NB4 (cell line): ENCODE measurements around the gene LHX6.

Experiments used
- DNase-seq: peaks from one replicate; pipeline ENCODE4 v3.0.0; 2010; ENCODE audit warnings: low read depth
- H3K4me3 ChIP-seq: one replicate; pipeline ENCODE4 v1.5.1; 2011; ENCODE audit warnings: mild to moderate bottlenecking, low read depth, low read length, moderate library complexity
- MYC ChIP-seq: IDR thresholded peaks from 2 replicates; pipeline ENCODE4 v1.6.1; 2011; ENCODE audit warnings: low read depth, low read length
- POLR2A ChIP-seq: IDR thresholded peaks from 2 replicates; pipeline ENCODE4 v1.6.1; 2011; ENCODE audit warnings: mild to moderate bottlenecking; ENCODE audit not compliant: insufficient read length; ENCODE audit errors: extremely low read depth
- TF ChIP-seq, protein P1 (sequence below): IDR thresholded peaks from 2 replicates; pipeline ENCODE4 v1.6.1; 2011; ENCODE audit warnings: low read depth, low read length
- TF ChIP-seq, protein P2 (sequence below): IDR thresholded peaks from one replicate; pipeline ENCODE4 v1.5.1; 2012; ENCODE audit warnings: low read depth, low read length

The LHX6 gene

DNA sequence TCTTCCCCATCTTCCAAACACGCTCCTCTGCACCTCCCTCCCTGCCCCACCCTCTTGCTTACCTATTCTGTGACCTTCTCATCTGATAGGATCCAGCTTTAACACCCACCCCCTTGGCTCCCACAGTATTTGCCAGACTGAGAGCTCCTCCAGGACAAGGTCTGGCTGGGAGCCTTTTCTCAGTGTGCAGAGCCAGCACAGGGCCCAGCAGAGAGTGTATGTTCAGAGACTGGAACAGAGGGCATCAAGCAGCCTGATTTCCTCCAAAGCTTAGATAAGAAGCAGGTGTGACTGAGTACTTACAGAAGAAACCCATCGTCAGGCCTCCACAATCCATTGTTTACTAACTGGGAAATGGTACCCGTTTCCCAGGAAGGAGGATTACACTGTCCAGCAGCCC, 26.6 kb downstream of the LHX6 start:
- no peak for TF ChIP-seq POLR2A
- no peak for TF ChIP-seq MYC
- TF ChIP-seq, protein P1, sequence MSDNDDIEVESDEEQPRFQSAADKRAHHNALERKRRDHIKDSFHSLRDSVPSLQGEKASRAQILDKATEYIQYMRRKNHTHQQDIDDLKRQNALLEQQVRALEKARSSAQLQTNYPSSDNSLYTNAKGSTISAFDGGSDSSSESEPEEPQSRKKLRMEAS = no peak
- TF ChIP-seq, protein P2, sequence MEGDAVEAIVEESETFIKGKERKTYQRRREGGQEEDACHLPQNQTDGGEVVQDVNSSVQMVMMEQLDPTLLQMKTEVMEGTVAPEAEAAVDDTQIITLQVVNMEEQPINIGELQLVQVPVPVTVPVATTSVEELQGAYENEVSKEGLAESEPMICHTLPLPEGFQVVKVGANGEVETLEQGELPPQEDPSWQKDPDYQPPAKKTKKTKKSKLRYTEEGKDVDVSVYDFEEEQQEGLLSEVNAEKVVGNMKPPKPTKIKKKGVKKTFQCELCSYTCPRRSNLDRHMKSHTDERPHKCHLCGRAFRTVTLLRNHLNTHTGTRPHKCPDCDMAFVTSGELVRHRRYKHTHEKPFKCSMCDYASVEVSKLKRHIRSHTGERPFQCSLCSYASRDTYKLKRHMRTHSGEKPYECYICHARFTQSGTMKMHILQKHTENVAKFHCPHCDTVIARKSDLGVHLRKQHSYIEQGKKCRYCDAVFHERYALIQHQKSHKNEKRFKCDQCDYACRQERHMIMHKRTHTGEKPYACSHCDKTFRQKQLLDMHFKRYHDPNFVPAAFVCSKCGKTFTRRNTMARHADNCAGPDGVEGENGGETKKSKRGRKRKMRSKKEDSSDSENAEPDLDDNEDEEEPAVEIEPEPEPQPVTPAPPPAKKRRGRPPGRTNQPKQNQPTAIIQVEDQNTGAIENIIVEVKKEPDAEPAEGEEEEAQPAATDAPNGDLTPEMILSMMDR = no peak
- H3K4me3 ChIP-seq = no peak overlapping the region
- no peak for DNase-seq

DNA sequence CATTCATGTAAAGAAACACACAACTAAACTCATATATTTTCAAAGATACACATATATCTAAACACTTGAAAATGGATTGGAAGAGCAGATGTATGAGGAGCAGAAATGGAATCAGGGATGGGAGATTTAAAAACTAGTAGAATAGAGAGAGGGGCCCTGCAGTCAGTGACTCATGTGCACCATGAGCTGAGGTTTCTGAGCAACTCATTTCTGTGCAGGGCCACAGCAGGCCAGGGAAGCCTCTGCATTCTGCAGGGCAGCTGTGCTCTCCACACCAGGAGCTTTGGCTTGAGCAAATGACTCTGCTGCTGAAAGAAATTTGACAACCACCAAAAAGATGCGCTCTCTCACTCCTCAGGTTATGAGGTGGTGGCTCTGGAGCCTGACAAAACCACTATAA, 27.1 kb downstream of the LHX6 start:
- no peak overlapping the region for H3K4me3 ChIP-seq
- no peak for DNase-seq
- TF ChIP-seq, protein P2 = no peak
- TF ChIP-seq MYC (no peak), POLR2A (no peak)
- TF ChIP-seq, protein P1 = no peak

DNA sequence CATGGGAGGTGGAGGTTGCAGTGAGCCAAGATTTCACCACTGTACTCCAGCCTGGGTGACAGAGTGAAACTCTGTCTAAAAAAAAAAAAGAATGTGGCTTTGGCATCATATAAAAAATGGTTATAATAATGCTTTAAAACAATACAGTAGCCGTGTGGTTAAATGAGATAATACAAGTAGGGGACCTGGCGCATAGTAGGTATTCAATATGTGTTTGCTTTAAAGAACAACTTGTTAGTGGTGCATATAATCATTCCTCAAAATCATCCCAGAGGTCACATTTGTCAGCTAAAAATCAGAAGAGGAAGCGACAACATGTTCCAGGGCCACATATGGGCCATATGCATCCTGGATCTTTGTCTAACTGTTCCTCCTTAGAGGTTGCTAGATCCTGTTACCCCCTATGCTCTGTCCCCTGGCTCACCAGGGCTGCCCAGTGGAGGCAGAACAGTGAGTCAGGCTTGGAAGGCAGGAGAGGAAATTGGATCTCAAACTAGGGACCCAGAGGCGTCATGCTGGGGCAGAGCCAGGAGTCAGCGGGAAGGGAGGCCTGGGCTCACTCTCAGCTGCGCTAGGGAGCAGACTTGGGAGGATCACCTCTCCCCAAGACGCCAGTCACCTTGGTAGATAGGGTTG, 27.7 kb downstream of the LHX6 start:
- TF ChIP-seq, protein P1 = no peak
- TF ChIP-seq, protein P2 = no peak
- TF ChIP-seq MYC = no peak
- no peak for TF ChIP-seq POLR2A
- DNase-seq = no peak
- no peak overlapping the region for H3K4me3 ChIP-seq

DNA sequence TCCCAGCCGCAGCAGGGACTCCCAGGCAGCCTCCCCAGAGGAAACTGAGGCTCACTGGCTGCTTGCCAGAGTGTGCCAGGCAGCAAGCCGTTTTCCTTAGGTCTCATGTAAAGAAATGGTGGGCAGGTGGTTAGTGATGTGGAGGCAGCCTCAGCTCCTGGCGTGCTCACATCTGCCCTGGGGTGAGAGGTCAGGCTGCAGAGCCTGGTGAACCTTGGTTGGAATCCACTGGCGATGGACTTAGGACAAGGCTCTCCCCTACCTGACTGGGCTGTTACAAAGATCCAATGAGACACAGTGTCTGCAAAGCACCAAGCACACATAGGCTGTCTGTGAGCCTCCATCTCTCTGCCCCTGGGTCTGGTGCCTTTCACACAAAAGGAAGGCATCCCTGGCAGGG, 30.9 kb downstream of the LHX6 start:
- DNase-seq = no peak
- no peak overlapping the region for H3K4me3 ChIP-seq
- TF ChIP-seq POLR2A = no peak
- TF ChIP-seq, protein P1 = no peak
- TF ChIP-seq, protein P2 = no peak
- no peak for TF ChIP-seq MYC

DNA sequence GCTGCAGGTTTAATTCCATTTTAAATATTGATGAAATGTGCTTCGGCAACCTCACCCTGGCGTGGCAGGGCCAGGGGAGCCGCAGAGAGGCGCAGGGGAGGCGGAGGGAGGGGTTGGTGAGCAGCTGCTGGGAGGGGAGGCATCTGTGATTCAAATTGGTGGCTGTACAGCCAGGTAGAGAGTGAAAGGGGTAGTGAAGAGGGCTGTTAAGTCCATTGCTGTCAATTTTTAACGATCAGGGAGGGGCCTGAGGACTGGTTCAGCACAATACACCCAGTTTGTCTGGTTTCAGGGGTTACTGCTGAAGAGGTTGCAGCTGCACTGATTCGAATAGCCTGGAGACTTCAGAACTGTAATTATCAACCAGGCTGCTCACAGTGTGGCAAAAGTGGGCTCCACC, 31.3 kb downstream of the LHX6 start:
- DNase-seq = no peak
- TF ChIP-seq, protein P2 = no peak
- TF ChIP-seq MYC = no peak
- TF ChIP-seq, protein P1 = no peak
- no peak for TF ChIP-seq POLR2A
- H3K4me3 ChIP-seq = no peak overlapping the region

DNA sequence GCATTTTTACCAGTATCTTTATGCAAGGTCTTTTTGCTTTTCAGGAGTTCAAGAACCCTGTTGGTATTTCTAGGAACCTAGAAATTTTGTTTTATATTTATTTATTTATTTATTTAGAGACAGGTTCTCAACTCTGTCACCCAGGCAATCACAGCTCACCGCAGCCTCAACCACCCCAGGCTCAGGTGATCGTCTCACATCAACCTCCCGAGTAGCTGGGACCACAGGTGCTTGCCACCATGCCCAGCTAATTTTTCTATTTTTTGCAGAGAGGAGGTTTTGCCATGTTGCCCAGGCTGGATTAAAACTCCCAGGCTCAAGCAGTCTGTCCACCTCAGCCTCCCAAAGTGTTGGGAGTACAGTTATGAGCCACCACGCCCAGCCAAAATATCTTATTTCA, 32.9 kb downstream of the LHX6 start:
- no peak overlapping the region for H3K4me3 ChIP-seq
- DNase-seq = no peak
- no peak for TF ChIP-seq MYC
- no peak for TF ChIP-seq POLR2A
- TF ChIP-seq, protein P1 = no peak
- TF ChIP-seq, protein P2 = no peak
